A673 (cell line): ENCODE results near the gene WDCP.

Experiments
- CTCF ChIP-seq: fragments of 300-800, 200-600 bp; sonication (generic); conservative IDR thresholded peaks from 2 replicates; pipeline ENCODE4 v1.5.1; 2017; ENCODE audit warnings: low read depth, mild to moderate bottlenecking, antibody characterized with exemption, low read length, moderate library complexity, mixed read lengths
- EZH2 ChIP-seq: fragments of 200-600 bp; sonication (generic); IDR thresholded peaks from 2 replicates; pipeline ENCODE4 v1.6.1; 2017; ENCODE audit warnings: borderline replicate concordance, low read depth, mild to moderate bottlenecking, mixed read lengths, antibody characterized with exemption, low read length; ENCODE audit not compliant: poor library complexity, severe bottlenecking

DNA sequence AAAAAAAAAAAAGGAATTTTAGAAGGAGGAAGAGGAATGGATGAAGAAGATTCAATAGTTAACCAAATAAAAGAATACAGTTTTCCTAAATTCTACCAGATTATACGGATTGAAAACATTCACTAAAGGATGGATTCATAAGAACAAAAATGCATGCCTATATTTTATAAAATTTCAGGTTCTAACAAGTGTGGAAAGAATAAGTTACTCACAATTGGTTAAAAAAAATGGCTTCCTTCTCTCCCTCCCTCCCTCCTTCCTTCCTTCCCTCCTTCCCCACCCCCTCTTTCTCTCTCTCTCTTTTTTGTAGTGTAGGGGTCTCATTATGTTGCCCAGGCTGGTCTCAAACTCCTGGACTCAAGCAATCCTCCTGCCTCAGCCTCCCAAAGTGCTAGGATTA lies 39.0 kb upstream of the WDCP start:
- TF ChIP-seq CTCF (no peak), EZH2 (no peak)
